GM21717 (cell line): ENCODE results near the gene SLC36A4.
"Not testable (repeated sequence)": the region's sequence is repeated elsewhere in the genome, so short reads cannot be mapped to it uniquely, and the experiment has no call there.

Source experiments
- ATAC-seq: cut with Tn5 transposase; IDR thresholded peaks from one replicate; pipeline ENCODE4 v1.9.1; 2021; ENCODE audit warnings: mild to moderate bottlenecking, moderate library complexity; ENCODE audit not compliant: unreplicated experiment

SLC36A4 gene

GRCh38 chr11:93123351-93123898 lies 74.4 kb downstream of the SLC36A4 start:
- ATAC-seq = no peak

- ATAC-seq = no peak
These were observed 75.1 kb downstream of the SLC36A4 start for GRCh38 chr11:93122535-93123235.

GRCh38 chr11:93118276-93118675 lies 79.5 kb downstream of the SLC36A4 start:
- ATAC-seq = no peak

DNA sequence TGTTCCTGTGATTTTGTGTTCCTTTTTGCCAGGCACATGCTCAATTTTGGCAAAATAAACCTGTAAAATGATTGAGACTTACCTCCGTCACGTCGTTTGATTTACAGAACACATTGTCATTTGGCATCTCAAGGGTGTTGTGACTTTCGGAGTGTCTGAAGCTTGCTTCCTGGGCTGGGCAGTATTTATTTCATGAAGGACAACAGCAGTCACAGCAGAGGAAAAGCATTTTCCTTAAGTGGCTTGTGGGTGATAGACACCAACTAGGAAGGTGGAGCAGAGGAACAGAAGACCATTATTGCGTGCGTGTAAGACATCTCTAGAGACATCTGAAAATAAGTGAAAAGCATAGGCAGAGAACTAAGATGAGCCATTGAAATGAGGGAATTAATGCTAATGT lies 80.2 kb downstream of the SLC36A4 start:
- ATAC-seq = no peak

GRCh38 chr11:93116641-93117441 lies 81.0 kb downstream of the SLC36A4 start:
- ATAC-seq = no peak

DNA sequence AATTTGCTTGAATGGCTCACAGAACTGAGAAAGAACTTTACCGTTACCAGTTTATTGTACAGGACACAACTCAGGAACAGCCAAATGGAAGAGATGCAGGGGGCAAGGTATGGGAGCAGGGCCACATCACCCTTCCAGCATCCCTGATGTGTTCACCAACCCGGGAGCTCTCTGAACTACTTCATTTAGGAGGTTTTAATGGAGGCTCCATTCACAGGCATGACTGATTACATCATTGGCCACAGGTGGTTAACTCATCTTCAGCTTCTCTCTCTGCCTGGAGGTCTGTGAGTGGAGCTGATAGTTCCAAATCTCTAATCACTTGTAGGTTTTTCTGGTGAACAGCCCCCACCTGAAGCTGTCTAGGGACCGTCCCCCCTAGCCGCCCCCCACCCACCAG lies 83.5 kb downstream of the SLC36A4 start:
- ATAC-seq = no peak

DNA sequence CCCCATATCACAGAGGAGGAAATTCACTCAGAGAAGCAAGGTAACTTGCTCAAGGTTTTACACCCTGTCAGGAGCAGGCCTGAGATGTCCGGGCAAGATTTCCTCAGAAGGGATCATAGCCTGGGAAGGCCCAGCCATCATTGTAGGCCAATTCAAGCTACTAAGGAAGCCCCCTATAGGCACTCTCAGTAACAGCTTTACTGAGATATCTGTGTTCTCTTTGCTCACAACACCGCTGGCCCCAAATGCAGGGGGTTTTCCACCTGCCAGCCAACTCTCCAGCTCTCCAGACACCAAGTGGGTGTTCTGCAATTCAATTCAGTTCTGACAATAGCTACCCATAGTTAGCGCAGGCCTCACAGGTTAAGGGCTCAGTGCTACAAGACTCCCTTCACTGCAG lies 84.0 kb downstream of the SLC36A4 start:
- no peak for ATAC-seq

- not testable (repeated sequence) for ATAC-seq
These were observed 86.6 kb downstream of the SLC36A4 start for GRCh38 chr11:93111147-93111546.

DNA sequence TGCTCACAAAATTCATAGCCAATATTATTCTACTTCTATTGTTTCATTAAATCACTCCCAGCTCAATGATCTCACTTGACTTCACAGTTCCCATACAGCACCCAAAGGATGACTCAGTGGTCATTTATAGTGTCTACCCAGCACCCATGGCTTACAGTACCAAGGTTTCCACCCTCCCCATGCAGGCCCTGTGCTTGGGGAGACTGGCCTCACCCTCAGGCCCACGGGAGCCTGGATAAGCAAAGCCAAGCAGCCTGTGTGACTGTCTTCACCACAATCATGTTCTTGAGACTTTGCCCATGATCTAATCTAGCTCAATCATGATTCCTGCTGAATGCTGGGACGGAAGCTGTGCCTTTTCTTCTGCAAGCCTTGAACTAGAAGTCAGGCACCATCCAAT lies 97.6 kb downstream of the SLC36A4 start:
- no peak for ATAC-seq

- no peak for ATAC-seq
These were observed 98.0 kb downstream of the SLC36A4 start for GRCh38 chr11:93099806-93100205.
